Measurements from ENCODE around the gene COMMD10. TPM values are rescaled to one million over a fixed set of nuclear protein-coding genes. Genes with fewer than 3 reads are reported as not detected.

The COMMD10 gene
- total and polyA plus RNA-seq, 2 of the 8 experiments (the other 6 are each of a cell fraction or from before 2014, with no cell fraction given): 16.5 to 43.4 TPM

GRCh38 chr5:116078199-116078598, 6.6 kb upstream of the COMMD10 start (continued):
- no peak for TF ChIP-seq CTCF (IDR thresholded peaks at IDR 0.05; ENCODE audit: control extremely low read depth in 1 of 3, insufficient read depth in 1 of 3, low read depth in 1 of 3, low read length in 3 of 3)
- no peak for TF ChIP-seq TAF1 (IDR thresholded peaks at IDR 0.05; ENCODE audit: low read depth, low read length)

Data from H1 (cell line).